Measurements from ENCODE around the gene LZTR1. TPM values are rescaled to one million over a fixed set of nuclear protein-coding genes. Genes with fewer than 3 reads are reported as not detected.

LZTR1 gene
- total RNA-seq, 4 donors from 2014 or later, result 18.2 to 73.7 (median 56.1) TPM

DNA sequence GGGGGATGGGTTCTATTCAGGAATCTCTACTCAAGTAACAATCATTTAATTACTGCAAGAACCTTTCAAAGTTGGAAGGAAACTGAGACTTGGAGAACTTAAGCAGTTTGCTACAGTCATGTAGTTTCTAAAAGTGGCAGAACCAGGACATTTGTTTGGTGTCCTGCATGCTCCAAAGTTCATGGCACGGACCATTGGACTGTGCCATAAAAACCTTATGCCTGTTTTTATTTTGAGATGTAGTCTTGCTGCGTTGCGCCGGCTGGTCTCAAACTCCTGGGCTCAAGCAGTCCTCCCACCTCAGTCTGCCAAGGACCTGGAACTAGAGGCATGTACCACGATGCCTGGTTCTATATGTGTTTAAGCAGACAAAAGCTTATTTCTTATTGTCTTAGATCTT is 33.6 kb upstream of the LZTR1 start:
- TF ChIP-seq, protein P1, sequence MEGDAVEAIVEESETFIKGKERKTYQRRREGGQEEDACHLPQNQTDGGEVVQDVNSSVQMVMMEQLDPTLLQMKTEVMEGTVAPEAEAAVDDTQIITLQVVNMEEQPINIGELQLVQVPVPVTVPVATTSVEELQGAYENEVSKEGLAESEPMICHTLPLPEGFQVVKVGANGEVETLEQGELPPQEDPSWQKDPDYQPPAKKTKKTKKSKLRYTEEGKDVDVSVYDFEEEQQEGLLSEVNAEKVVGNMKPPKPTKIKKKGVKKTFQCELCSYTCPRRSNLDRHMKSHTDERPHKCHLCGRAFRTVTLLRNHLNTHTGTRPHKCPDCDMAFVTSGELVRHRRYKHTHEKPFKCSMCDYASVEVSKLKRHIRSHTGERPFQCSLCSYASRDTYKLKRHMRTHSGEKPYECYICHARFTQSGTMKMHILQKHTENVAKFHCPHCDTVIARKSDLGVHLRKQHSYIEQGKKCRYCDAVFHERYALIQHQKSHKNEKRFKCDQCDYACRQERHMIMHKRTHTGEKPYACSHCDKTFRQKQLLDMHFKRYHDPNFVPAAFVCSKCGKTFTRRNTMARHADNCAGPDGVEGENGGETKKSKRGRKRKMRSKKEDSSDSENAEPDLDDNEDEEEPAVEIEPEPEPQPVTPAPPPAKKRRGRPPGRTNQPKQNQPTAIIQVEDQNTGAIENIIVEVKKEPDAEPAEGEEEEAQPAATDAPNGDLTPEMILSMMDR (IDR thresholded peaks at IDR 0.05), result no peak
- TF ChIP-seq POLR2A (IDR thresholded peaks at IDR 0.05), result no peak
- H3K27ac ChIP-seq, result no peak overlapping the region

DNA sequence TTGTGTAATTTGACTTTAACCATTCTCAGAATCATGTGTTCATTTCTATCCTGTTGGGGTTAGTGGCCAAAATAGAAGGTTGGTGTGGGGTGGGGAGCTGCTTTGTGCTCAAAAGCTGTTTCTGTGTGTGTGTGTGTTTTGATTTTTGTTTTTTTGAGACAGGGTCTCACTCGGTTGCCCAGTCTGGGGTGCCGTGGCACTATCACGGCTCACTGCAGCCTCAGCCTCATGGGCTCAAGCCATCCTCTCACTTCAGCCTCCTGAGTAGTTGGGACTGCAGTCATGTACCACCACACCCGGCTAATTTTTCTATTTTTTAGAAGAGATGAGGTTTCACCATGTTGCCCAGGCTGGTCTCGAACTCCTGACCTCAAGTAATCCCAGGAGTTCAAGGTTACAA is 33.1 kb upstream of the LZTR1 start:
- no peaks in the 10 kb centered on the region for H3K9me3 ChIP-seq
- DNase-seq, result no peak
- TF ChIP-seq POLR2A (IDR thresholded peaks at IDR 0.05), result no peak
- TF ChIP-seq, protein P1 (IDR thresholded peaks at IDR 0.05), result no peak
- intact Hi-C loops (cut with DNase I; ENCODE audit: low total_unique reads), result no loop called here
- H3K36me3 ChIP-seq, result no peaks in the 10 kb centered on the region
- H3K27me3 ChIP-seq, result no peaks in the 10 kb centered on the region
- no peak overlapping the region for H3K4me3 ChIP-seq
- H3K27ac ChIP-seq, result no peak overlapping the region
- no peaks in the 10 kb centered on the region for H3K4me1 ChIP-seq

More for the DNA sequence above, 33.6 kb upstream of the LZTR1 start:
- Histone ChIP-seq H3K4me1 (no peaks in the 10 kb centered on the region), H3K4me3 (no peak overlapping the region), H3K36me3 (no peaks in the 10 kb centered on the region), H3K9me3 (no peaks in the 10 kb centered on the region), H3K27me3 (no peaks in the 10 kb centered on the region)
- no peak for DNase-seq
- intact Hi-C loops (cut with DNase I; ENCODE audit: low total_unique reads), result no loop called here

DNA sequence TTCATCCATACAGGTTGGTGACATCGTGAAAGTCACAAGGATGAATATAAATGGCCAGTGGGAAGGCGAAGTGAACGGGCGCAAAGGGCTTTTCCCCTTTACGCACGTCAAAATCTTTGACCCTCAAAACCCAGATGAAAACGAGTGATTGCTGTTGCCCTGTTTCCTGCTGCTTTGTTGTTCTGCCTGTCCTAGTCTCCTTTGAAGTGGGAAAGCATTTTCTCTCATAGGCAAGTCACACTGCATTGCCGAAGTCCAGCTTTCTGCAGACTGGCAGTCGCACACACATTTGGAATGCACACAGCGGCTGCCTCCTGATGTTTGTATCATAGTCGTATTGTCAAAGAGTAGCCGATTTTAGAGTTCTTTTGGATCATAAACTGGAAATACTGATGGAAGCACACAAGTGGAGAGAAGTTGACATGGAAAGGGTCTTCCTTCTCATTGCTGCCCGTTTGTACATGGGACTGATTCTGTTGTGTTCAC is 32.4 kb upstream of the LZTR1 start:
- Histone ChIP-seq H3K27ac (no peak overlapping the region), H3K27me3 (no peaks in the 10 kb centered on the region), H3K4me1 (no peaks in the 10 kb centered on the region), H3K9me3 (no peaks in the 10 kb centered on the region), H3K36me3 (no peaks in the 10 kb centered on the region), H3K4me3 (no peak overlapping the region)
- no peak for DNase-seq
- TF ChIP-seq POLR2A (IDR thresholded peaks at IDR 0.05), result no peak
- TF ChIP-seq, protein P1 (IDR thresholded peaks at IDR 0.05), result no peak
- intact Hi-C loops (cut with DNase I; ENCODE audit: low total_unique reads), result no loop called here

DNA sequence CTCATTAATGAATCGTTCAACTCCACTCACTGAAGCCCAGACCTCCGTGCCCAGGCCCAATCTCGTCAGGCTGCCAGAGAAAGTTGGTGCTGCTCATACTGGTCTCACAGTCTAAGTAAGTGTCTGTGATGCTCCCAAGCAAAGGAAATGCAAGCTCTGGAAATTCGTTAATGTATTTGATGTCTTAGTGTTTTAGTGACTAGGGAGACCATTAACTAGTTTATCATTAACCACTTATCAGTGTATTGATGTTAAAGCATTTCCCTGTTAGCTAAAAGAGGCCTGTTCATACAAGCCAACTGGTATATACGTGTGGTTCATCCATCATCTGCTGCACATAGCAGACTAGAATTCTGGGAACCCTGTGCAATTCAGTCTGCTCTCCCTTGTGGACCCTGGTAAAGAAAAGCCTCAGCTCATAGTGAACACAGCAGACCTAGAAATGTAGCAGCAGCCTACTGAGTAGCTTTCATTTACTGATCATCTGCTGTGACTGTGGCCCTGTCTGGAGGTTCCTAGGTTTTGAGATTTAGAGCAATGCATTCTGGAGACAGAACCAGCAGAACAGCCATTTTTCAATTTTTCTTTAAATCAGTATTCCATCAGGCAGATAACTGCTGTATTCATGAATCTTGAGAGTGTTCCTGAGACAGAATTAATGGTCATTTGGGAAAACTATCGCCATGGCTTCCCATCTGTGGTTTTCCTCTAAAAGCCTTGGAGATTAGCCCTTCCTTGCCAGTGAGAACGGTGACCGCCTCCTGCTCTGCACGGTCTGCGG is 30.8 kb upstream of the LZTR1 start:
- Histone ChIP-seq H3K9me3 (no peaks in the 10 kb centered on the region), H3K4me3 (no peak overlapping the region), H3K27me3 (no peaks in the 10 kb centered on the region), H3K4me1 (no peaks in the 10 kb centered on the region), H3K27ac (no peak overlapping the region), H3K36me3 (no peaks in the 10 kb centered on the region)
- no peak for DNase-seq
- intact Hi-C loops (cut with DNase I; ENCODE audit: low total_unique reads), result no loop called here
- TF ChIP-seq, protein P1 (IDR thresholded peaks at IDR 0.05), result no peak
- no peak for TF ChIP-seq POLR2A (IDR thresholded peaks at IDR 0.05)

DNA sequence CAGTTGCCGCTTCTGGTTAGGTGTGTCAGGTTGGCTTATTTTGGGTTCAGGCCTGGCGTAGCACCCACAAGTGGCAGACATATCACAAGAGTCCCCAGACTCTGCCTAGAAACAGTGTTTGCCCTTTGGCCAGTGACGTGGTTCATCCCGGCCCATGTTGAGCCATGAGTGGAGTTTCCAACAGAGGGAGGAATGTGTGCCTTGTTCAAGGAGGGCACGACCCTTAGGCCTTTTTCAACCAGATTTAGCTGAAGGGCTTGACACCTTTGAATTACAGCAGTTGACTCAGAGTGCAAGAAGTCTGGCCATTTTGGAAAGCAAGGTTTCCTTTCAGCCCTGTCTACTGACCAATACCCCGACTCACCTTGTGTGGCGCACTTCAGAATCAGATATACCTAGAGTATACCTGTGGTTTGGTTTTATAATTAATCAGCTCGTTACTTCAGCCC is 30.1 kb upstream of the LZTR1 start:
- TF ChIP-seq, protein P1 (IDR thresholded peaks at IDR 0.05), result no peak
- TF ChIP-seq POLR2A (IDR thresholded peaks at IDR 0.05), result no peak
- Histone ChIP-seq H3K4me3 (no peak overlapping the region), H3K27ac (no peak overlapping the region), H3K27me3 (no peaks in the 10 kb centered on the region), H3K36me3 (no peaks in the 10 kb centered on the region), H3K9me3 (no peaks in the 10 kb centered on the region), H3K4me1 (no peaks in the 10 kb centered on the region)
- DNase-seq, result no peak
- intact Hi-C loops (cut with DNase I; ENCODE audit: low total_unique reads), result no loop called here

Data from uterus (tissue), 4 donors.